ENCODE measurements around the gene RADIL.
"Not testable (repeated sequence)": the region's sequence is repeated elsewhere in the genome, so short reads cannot be mapped to it uniquely, and the experiment has no call there.

The RADIL gene

DNA sequence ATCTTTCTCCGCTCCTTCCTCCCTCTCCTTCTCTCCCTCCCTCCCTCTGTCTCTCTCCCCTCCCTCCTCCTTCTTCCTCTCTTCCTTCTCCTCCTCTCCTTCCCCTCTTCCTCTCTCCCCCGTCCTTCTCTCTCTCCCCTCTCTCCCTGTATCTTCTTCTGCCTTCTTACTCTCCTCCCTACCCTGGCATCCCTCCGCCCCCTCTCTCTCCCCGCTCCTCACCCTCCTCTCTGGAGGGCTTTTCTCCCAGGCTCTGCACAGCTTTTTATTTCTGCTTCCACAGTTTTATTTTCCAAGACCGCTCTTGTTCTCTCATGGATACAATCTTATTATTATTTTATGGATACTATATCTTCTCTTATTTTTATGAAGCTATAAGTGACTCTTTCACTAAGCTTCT lies 75.5 kb downstream of the RADIL start:
- DNase-seq = no peak

DNA sequence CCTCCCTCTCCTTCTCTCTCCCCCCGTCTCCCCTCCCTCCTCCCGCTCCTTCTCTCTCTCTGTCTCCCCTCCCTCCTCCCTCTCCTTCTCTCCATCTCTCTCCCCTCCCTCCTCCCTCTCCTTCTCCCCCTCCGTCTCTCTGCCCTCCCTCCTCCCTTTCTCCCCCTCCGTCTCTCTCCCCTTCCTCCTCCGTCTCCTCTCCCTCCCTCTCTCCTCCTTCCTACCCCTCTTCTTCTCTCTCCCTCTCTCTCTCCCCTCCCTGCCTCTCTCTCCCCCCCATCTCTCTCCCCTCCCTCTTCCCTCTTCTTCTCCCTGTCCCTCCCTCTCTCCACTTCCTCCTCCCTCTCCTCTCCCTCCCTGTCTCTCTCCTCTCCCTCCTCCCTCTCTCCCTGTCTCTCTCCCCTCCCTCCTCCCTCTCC lies 75.9 kb downstream of the RADIL start:
- no peak for DNase-seq

DNA sequence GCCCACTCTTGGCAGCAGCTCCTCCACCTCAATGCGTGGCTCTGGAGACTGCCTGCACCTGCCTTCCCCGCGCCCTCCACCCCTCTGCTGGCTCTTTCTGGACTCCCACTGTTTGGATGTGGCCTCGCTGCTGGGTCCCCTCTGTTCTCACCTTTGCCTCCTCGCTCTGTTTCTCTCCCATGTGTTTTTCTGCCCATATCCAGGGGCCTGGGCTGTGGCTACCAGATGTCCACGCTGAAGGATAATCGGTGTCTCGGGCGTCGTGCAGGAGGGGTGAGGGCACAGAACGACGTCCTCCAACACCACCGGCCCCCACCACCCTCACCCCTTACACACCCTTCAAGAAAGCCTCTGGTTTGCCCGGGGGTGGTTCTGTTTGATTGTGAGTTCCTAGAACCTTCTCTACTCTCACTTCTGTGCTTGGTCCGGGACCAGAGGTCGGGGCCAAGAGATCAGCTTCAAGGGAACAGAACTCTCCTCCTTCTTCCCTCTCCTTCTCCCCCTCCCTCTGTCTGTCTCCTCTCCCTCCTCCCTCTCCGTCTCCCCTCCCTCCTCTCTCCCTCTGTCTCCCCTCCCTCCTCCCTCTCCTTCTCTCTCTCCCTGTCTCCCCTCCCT lies 76.4 kb downstream of the RADIL start:
- DNase-seq = no peak

DNA sequence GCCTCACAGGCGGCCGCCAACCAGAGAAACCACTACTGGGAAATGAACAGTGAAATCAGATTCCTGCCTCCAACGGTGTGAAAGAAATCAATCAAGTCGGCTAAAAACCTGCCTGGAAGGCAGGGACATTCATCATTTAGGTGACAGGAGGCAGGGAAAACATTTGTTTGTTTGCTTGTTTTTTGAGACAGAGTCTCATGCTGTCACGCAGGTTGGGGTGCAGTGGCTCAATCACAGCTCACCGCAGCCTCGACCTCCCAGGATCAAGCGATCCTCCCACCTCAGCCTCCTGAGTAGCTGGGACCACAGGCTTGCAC lies 77.6 kb downstream of the RADIL start:
- DNase-seq = no peak

DNA sequence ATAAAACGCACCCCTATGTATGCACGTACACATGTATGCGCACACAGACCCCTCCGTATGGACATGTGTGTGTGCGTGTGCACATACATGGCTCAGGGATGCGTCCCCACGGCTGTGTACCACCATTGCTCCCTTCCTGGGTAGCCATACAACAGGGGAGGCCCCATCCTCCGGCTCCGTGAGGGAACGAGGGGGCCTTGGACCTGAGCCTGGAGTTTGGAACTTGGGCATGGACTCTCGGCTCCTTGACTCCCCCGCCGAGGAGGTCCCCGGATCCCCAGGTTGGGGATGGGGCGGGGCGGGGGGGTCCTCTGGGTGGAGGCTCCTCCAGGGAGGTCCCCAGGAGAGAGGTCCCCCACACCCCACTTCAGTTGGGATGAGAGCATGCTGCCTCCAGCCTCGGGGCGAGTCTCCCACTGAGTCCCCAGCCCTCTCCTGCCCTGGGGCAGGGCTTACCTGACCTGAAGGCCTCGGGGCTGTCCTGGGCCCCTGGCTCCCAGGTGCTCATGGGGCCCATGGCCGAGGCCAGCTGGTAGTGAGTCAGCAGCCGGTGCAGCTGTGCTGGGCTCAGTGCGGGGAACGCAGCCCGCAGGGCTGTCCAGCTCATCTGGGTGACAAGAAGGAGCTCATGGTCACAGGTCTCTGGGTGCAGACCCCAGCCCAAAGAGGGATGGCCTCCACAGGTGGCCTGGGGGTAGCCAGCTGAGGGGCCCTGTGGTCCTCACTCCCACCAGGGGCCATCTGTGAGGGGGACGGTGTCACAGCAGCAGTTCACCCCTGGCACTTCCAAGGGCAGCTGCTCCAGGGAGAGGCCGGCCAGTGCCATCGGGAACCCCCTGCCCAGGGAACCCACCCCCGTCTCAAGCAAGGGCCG lies 78.2 kb downstream of the RADIL start:
- no peak for DNase-seq

DNA sequence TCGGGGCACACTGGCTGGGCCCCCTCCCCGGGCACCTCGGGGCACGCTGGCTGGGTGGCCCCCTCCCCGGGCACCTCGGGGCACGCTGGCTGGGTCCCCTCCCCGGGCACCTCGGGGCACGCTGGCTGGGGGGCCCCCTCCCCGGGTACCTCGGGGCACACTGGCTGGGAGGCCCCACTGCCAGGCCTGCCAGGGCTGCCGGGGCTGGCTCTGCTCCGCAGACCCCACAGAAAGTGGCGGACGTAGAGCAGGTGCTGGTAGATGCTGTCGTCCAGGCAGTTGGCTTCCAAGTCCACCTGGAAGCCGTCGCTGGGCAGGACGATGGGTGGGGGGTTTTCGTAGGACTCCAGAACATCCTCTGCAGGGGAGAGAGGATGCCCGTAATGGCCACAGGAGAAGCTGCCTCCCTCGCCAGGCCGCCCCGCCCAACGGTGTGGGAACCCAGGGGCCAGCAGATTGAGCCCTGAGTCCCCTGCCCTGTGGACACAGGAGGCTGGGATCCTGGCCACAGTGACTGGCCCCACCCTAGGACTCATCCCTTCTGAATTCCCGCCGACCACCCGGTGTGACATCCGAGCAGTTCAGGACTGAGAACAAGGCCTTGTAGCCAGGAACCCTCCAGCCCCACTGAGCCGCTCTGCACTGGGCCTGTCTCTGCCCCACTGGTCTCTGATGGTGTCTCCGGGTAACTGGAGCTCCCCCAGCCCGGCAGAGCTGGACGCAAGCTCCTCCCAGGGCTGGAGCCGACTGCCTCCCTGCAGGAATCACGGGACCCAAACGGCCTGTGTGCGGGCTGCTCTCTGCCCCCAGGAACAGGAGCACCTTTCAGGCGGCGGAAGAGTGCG lies 79.9 kb downstream of the RADIL start:
- DNase-seq = no peak

DNA sequence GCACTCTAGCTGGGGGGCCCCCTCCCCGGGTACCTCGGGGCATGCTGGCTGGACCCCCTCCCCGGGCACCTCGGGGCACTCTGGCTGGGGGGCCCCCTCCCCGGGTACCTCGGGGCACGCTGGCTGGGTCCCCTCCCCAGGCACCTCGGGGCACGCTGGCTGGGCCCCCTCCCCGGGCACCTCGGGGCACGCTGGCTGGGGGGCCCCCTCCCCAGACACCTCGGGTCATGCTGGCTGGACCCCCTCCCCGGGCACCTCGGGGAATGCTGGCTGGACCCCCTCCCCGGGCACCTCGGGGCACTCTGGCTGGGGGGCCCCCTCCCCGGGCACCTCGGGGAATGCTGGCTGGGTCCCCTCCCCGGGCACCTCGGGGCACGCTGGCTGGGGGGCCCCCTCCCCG lies 80.9 kb downstream of the RADIL start:
- DNase-seq = not testable (repeated sequence)

DNA sequence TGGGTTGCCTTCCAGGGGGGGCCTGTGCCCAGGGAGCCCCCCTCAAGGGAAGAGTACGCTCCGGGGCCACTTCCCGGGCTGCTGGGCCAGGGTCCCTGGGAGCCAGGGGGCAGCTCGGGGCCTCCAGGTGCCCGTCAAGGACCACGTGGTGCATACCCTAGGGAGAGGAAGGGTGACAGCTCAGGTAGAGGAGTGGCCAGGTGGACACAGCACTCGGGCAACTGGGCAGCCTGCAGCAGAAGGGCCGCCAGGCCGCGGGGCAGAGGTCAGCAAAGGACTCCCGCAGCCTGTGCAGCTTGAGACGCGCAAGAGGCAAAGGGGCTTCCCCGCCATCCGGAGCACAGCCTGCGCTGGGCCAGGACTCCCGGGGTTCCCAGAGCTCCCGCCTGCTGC lies 81.7 kb downstream of the RADIL start:
- DNase-seq = no peak

DNA sequence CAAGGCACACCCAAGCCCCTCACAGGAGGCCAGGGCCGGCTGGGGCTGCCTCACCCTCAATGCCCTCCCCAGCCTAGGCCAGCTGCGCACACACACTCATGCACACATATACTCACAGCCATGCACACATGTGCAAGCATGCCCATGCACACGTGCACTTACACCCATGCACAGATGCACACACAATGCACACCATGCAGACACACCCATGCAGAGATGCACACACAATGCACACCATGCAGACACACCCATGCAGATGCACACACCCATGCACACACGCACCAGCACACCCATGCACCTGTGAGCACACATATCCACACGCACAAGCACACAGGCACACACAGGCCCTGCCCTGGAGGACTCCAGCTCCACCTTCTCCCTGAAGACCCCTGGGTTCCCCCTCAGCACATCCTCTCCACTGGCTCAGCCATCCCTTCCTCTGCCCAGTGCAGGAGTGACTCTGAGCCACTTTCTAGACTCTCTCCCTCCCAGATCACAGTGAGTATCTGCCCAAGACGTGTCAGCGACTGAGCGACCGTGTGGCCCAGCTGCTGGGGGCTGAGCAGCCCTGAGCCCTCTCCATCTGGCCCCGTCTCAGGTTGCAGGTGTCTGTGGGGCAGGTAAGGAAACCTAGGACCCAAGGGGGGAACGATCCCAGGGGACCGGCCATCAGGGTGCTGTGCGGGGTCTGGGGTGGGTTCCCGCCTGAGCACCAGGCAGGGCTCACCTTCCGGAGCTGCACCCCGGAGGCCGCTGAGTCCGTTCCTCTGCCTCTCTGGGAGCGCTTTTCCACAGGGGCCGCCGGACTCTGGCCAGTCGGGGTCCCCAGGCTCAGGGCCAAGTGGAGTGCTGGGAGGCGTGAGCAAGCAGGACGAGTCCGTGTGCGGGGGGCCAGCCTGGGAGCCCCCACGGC lies 82.3 kb downstream of the RADIL start:
- no peak for DNase-seq

DNA sequence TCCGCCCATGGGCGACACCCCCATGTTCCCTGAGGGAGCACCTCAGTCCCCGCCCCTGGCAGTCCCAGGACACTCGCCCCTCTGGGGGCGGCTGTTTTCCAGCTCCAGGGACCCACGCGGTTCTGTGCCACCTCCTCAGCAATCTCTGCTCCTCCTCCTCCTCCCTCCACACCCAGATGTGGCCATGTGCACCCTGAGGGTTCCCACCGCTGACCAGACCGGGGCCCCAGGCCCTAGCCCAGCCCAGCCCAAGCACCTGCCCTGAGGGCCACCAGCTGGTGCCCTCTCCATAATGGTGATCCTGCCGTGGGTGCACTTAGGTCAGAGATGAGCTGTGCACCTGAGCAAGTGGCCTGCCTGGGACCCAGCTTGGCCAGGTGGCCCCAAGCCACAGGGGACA lies 83.0 kb downstream of the RADIL start:
- no peak for DNase-seq

DNA sequence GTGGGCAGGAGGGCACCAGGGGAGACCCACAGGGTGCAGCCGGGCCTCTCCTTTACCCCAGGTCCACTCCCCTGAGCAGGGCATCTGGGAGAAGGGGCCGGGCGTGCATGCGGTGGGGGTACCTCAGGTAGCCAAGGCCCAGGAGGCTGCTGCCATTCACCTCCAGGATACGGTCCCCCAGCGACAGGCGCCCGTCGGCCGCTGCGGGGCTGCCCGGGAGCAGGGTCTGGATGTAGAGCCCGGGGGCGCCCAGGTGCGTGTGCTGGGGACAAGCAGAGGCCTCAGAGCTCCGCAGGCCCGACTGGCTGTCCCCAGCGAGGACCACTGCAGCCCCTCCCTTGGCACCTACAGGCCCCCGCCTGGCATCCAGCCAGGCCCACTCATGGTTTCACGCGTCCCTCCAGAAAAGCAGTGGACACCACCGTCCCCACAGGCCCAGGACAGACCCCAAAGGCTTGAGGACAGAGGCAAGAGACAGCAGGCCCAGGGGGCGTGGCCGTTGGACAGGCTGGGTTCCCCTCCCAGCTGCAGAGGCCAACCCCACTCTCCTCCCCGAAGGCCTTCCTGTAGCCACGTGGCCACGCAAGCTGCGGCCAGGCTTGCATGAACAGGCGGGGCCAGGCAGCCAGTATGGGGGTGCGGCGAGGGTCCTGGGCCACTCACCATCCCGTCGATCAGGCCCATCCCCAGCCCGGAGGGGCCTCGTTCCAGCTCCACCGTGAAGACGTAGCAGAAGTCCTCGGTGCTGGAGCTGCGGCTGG lies 83.8 kb downstream of the RADIL start:
- DNase-seq = no peak

DNA sequence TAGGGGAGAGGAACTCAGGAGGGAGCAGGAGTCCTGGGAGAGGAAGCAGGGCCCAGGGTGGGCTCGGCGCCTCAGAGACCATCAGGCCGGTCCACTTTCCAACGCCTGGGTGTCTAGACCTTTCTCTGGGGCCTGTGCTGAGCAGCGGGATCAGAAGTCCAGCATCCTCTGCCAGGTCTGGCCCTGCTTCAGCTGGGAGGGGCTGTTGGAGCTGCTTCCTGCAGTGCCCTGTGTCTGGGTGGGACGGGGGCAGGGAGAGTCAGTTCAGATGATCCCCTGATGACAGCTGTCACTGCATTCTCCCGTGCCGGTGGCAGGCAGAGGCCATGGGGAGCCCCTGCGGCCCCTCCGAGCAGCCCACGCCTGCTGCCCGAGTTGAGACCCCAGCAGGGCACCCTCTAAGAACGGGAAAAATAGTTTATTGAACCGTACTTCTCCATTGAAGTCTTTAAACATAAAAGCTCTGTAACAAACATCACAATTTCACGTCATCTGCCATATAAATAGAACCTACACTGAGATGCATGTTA lies 84.7 kb downstream of the RADIL start:
- DNase-seq = no peak

DNA sequence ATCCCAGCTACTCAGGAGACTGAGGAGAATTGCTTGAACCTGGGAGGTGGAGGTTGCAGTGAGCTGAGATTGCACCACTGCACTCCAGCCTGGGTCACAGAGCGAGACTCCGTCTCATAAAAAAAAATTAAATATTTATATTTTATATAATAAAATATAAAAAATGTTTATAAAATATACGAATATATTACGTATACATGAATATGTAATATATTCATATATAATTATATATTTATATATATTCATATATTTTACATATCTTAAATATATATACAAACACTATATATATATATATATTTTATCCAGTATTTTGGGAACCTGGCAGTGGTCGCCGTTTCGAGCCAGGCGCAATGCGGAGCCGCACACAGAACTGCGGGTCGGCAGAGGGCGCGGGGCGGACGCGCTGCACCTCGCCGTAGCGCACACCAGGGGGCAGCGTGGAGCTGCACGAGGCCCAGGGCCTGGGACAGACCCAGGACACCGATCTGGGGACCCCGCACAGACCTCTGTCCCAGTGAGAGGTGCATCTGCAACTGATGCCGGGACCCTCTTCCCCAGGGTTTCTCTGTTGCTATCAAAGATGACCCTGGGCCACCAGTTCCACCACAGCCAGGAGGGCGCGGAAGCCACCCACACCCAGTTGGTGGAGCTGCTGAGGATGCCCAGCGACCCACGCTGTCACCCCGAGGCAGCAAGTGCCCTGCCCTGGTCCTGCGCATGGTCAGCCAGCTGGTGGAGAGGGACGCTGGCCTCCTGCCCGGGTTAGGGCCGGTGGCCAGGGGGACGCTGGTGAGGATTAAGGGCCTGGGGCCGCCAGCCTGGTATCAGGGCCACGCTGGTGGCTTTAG lies 85.4 kb downstream of the RADIL start:
- peak; percentile 61 for DNase-seq

DNA sequence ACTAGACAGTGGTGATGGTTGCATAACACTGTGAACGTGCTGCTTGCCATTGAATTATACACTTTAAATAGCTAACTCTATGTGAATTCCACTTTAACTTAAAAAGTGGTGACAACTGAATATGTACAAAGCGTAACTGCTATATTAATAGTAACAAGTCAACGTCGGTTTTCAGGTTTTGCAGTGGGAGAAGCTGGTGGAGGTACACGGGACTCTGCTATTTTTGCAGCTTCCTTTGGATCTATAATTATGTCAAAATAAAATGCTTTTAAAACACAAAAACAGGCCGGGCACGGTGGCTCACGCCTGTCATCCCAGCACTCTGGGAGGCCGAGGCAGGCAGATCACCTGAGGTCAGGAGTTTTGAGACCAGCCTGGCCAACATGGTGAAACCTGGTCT lies 87.1 kb downstream of the RADIL start:
- DNase-seq = no peak

DNA sequence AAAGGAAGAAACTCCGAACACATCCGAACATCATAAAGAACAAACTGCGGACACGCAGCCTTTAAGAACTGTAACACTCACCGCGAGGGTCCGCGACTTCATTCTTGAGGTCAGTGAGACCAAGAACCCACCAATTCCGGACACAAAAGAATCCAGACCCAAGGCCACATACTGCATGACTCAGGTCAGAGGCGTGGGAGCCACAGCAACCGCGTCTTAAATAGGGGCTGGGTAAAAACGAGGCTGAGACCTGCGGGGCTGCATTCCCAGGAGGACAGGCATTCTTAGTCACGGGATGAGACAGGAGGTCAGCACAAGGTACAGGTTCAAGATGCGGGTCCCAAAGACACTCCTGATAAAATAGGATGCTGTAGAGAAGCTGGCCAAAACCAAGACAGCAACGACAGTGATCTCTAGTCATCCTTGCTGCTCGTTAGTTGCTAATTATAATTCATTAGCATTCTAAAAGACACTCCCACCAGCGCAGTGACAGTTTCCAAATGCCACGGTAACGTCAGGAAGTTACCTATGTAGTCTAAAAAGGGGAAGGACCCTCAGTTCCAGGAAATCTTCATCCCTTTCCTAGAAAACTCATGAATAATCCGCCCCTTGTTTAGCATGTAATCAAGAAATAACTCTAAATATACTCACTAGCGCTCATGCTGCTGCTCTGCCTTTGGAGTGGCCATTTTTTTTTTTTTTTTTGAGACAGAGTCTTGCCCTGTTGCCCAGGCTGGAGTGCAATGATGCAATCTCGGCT lies 88.7 kb downstream of the RADIL start:
- DNase-seq = no peak

DNA sequence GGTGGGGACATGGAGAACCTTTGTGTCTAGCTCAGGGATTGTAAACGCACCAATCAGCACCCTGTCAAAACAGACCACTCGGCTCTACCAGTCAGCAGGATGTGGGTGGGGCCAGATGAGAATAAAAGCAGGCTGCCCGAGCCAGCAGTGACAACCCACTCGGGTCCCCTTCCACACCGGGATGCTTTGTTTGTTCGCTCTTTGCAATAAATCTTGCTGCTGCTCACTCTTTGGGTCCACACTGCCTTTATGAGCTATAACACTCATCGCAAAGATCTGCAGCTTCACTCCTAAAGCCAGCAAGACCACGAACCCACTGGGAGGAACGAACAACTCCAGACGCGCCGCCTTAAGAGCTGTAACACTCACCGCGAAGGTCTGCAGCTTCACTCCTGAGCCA lies 89.3 kb downstream of the RADIL start:
- DNase-seq = not testable (repeated sequence)

DNA sequence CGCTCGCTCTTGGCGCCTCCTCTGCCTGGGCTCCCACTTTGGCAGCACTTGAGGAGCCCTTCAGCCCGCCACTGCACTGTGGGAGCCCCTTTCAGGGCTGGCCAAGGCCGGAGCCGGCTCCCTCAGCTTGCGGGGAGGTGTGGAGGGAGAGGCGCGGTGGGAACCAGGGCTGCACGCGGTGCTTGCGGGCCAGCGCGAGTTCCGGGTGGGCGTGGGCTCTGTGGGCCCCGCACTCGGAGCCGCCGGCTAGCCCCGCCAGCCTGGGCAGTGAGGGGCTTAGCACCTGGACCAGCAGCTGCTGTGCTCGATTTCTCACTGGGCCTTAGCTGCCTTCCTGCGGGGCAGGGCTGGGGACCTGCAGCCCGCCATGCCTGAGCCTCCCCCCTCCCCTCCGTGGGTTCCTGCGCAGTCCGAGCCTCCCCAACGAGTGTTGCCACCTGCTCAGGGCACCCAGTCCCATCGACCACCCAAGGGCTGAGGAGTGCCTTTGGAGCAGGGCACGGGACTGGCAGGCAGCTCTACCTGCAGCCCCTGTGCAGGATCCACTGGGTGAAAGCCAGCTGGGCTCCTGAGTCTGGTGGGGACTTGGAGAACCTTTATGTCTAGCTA lies 90.0 kb downstream of the RADIL start:
- DNase-seq = not testable (repeated sequence)

DNA sequence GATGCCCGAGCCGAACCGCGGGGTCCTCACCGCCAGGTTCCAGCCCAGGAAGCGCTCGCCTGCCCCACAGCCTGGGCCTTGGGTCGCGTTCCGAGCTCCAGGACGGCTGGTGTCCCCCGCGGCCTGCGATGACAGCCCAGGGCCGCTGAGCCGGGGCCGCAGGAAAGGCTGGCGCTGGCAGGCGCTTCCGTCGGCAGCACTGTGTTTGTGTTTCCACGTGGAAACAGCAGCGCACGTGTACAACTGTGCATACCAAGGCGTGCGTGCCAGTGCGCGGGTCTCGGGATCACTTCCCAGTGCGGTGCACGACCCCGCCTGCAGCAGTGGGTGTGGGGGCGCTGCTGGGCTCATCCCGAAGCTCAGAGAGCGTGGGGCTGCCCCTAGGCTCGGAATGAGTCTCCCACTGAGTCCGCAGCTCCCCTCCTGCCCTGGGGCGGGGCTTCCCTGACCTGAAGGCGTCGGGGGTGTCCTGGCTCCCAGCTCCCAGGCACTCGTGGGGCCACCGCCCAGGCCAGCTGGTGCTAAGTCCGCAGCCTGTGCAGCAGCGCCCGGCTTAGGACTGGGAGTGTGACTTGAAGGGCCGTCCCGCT lies 90.9 kb downstream of the RADIL start:
- DNase-seq = peak; percentile 8
